ENCODE data around the gene ISG15. TPM values are rescaled to one million over a fixed set of nuclear protein-coding genes. Genes with fewer than 3 reads are reported as not detected.

Gene ISG15
- total and polyA plus RNA-seq, 9 of the 15 experiments (the other 6 are each of a cell fraction or from before 2014, with no cell fraction given), result 0.40 to 58.3 (median 12.2) TPM

DNA sequence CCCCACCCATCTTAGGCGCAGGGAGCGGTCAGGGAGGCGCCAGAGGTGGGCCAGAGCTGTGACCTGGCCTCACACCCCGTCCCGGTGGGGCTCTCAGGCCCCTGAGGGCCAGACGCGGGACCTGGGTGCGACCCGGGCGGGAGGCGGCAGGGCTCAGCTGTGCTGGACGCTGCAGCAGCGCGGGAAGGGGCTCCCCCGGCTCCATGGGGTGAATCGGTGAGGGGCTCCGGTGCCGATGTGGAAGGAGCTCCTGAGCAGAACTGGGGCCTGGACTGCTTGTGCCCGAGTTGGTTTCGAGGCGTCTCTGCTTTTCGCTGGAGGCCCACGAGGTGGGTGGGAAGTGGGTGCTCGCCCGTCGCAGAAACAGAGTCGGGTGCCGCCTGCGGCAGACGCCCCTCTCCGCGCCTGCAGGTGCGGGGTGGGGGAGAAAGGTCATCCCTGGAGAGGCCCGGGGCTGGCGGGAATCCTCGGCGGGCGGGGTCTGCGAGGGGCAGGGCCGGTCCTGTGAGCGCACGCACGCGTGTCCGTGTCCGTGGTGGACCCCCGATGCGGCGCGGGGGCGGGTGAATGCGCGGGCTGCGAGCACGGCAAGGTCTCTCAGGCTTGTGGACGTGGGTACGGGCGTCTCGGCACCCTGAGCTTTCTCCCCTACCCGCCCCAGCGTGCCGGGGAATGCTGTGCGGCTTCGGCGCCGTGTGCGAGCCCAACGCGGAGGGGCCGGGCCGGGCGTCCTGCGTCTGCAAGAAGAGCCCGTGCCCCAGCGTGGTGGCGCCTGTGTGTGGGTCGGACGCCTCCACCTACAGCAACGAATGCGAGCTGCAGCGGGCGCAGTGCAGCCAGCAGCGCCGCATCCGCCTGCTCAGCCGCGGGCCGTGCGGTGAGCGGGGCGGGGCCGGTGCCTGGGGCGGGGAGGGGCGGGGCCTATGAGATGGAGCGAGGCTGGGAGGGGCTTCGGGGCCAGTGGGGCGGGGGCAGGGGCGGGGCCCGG, 27.0 kb downstream of the ISG15 start (continued):
- TF ChIP-seq, protein P1, sequence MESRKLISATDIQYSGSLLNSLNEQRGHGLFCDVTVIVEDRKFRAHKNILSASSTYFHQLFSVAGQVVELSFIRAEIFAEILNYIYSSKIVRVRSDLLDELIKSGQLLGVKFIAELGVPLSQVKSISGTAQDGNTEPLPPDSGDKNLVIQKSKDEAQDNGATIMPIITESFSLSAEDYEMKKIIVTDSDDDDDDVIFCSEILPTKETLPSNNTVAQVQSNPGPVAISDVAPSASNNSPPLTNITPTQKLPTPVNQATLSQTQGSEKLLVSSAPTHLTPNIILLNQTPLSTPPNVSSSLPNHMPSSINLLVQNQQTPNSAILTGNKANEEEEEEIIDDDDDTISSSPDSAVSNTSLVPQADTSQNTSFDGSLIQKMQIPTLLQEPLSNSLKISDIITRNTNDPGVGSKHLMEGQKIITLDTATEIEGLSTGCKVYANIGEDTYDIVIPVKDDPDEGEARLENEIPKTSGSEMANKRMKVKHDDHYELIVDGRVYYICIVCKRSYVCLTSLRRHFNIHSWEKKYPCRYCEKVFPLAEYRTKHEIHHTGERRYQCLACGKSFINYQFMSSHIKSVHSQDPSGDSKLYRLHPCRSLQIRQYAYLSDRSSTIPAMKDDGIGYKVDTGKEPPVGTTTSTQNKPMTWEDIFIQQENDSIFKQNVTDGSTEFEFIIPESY (CRISPR knock-in tag; IDR thresholded peaks at IDR 0.05), result peak; percentile 69; the same call in 1 of the 2 replicates
- TF ChIP-seq ARNT (IDR thresholded peaks at IDR 0.05), result no peak
- TF ChIP-seq PRPF4 (IDR thresholded peaks at IDR 0.05; ENCODE audit: insufficient read depth, low read depth, low read length, poor library complexity, severe bottlenecking), result peak; percentile 10
- TF ChIP-seq XRCC4 (IDR thresholded peaks at IDR 0.05; ENCODE audit: extremely low read depth, insufficient read depth, insufficient read length), result no peak
- TF ChIP-seq PHF20 (IDR thresholded peaks at IDR 0.05; ENCODE audit: partially characterized antibody), result peak; percentile 41
- TF ChIP-seq ZNF316 (IDR thresholded peaks at IDR 0.05), result no peak
- TF ChIP-seq GTF2A2 (tag; IDR thresholded peaks at IDR 0.05), result no peak
- TF ChIP-seq, protein P2, sequence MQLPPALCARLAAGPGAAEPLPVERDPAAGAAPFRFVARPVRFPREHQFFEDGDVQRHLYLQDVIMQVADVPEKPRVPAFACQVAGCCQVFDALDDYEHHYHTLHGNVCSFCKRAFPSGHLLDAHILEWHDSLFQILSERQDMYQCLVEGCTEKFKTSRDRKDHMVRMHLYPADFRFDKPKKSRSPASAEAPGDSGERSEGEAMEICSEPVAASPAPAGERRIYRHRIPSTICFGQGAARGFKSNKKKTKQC (CRISPR knock-in tag; IDR thresholded peaks at IDR 0.05), result no peak; the same call in 1 of the 2 replicates
- no peak for TF ChIP-seq RFX7 (CRISPR knock-in tag; IDR thresholded peaks at IDR 0.05)
- 0 out of 2 replicates have a peak, but pooled peaks have one; percentile 47 for TF ChIP-seq RHOXF2B (CRISPR knock-in tag; conservative IDR thresholded peaks at IDR 0.05)
- no peak for TF ChIP-seq NFE2 (IDR thresholded peaks at IDR 0.05; ENCODE audit: low read depth)
- TF ChIP-seq, protein P3, sequence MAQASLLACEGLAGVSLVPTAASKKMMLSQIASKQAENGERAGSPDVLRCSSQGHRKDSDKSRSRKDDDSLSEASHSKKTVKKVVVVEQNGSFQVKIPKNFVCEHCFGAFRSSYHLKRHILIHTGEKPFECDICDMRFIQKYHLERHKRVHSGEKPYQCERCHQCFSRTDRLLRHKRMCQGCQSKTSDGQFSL (CRISPR knock-in tag; IDR thresholded peaks at IDR 0.05), result no peak; the same call in 1 of the 2 replicates
- TF ChIP-seq, protein P3 (tag; IDR thresholded peaks at IDR 0.05), result no peak
- peak; percentile 56 to 85 for TF ChIP-seq MAZ (CRISPR knock-in tag; conservative IDR thresholded peaks at IDR 0.05 in 1 of 2, IDR thresholded peaks at IDR 0.05 in 1 of 2)
- TF ChIP-seq, protein P4, sequence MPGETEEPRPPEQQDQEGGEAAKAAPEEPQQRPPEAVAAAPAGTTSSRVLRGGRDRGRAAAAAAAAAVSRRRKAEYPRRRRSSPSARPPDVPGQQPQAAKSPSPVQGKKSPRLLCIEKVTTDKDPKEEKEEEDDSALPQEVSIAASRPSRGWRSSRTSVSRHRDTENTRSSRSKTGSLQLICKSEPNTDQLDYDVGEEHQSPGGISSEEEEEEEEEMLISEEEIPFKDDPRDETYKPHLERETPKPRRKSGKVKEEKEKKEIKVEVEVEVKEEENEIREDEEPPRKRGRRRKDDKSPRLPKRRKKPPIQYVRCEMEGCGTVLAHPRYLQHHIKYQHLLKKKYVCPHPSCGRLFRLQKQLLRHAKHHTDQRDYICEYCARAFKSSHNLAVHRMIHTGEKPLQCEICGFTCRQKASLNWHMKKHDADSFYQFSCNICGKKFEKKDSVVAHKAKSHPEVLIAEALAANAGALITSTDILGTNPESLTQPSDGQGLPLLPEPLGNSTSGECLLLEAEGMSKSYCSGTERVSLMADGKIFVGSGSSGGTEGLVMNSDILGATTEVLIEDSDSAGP (CRISPR knock-in tag; IDR thresholded peaks at IDR 0.05), result no peak
- TF ChIP-seq RBBP5 (IDR thresholded peaks at IDR 0.05; ENCODE audit: borderline replicate concordance, insufficient read depth, low read length, poor library complexity, severe bottlenecking), result peak; percentile 34
- TF ChIP-seq U2AF2 (optimal IDR thresholded peaks at IDR 0.05; ENCODE audit: low read depth, low read length), result no peak
- TF ChIP-seq MTA3 (IDR thresholded peaks at IDR 0.05; ENCODE audit: borderline replicate concordance), result peak; percentile 82
- TF ChIP-seq, protein P5, sequence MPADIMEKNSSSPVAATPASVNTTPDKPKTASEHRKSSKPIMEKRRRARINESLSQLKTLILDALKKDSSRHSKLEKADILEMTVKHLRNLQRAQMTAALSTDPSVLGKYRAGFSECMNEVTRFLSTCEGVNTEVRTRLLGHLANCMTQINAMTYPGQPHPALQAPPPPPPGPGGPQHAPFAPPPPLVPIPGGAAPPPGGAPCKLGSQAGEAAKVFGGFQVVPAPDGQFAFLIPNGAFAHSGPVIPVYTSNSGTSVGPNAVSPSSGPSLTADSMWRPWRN (IDR thresholded peaks at IDR 0.05; ENCODE audit: low read depth), result no peak
- TF ChIP-seq CCAR2 (IDR thresholded peaks at IDR 0.05; ENCODE audit: low read depth, low read length), result no peak
- no peak for TF ChIP-seq CHD4 (IDR thresholded peaks at IDR 0.05; ENCODE audit: insufficient read depth, insufficient replicate concordance, low read depth, low read length, poor library complexity, severe bottlenecking)
